GM23338 (cell line): ENCODE measurements around the gene CRIP3. TPM values are rescaled to one million over a fixed set of nuclear protein-coding genes. Genes with fewer than 3 reads are reported as not detected.

Experiments
- ATAC-seq: fragments of 200-7000 bp; cut with Tn5 transposase; 3 replicates; pipeline ENCODE4 v1.9.1; 2020
- DNase-seq: peaks from one replicate; pipeline ENCODE4 v3.0.0-alpha.2; 2015; ENCODE audit warnings: low spot score
- H2AFZ ChIP-seq: fragments of 200-600 bp; sonication (generic); 2 replicates; pipeline ENCODE4 v1.8.0; 2016; ENCODE audit warnings: antibody characterized with exemption, mild to moderate bottlenecking, moderate library complexity
- H3F3A ChIP-seq: fragments of 200-600 bp; sonication (generic); replicated peaks from 2 replicates; pipeline ENCODE4 v1.8.0; 2017; ENCODE audit warnings: antibody characterized with exemption, mixed run types, low read depth
- H3K27ac ChIP-seq: fragments of 200-600 bp; sonication (generic); 2 replicates; pipeline ENCODE4 v1.6.1; 2016; ENCODE audit warnings: low read depth
- H3K27me3 ChIP-seq: fragments of 200-600 bp; sonication (generic); 2 replicates; pipeline ENCODE4 v1.8.0; 2016; ENCODE audit warnings: mild to moderate bottlenecking, mixed run types, moderate library complexity; ENCODE audit not compliant: insufficient read depth
- H3K36me3 ChIP-seq: fragments of 200-600 bp; sonication (generic); 2 replicates; pipeline ENCODE4 v1.8.0; 2016; ENCODE audit warnings: mild to moderate bottlenecking; ENCODE audit not compliant: insufficient read depth
- H3K4me1 ChIP-seq: fragments of 200-600 bp; sonication (generic); 2 replicates; pipeline ENCODE4 v1.8.0; 2016; ENCODE audit warnings: mild to moderate bottlenecking, moderate library complexity; ENCODE audit not compliant: insufficient read depth
- H3K4me2 ChIP-seq: fragments of 200-600 bp; sonication (generic); 2 replicates; pipeline ENCODE4 v1.7.1; 2017; ENCODE audit warnings: mixed run types
- H3K4me3 ChIP-seq: fragments of 200-600 bp; sonication (generic); 2 replicates; pipeline ENCODE4 v1.6.1; 2016; ENCODE audit warnings: mixed run types
- H3K79me2 ChIP-seq: fragments of 200-600 bp; sonication (generic); replicated peaks from 2 replicates; pipeline ENCODE4 v1.8.0; 2017; ENCODE audit warnings: mild to moderate bottlenecking; ENCODE audit not compliant: insufficient read depth
- H3K9me2 ChIP-seq: fragments of 200-600 bp; sonication (generic); 2 replicates; pipeline ENCODE4 v1.8.0; 2017; ENCODE audit not compliant: insufficient read depth
- H4K20me1 ChIP-seq: fragments of 200-600 bp; sonication (generic); replicated peaks from 2 replicates; pipeline ENCODE4 v1.8.0; 2017; ENCODE audit warnings: mild to moderate bottlenecking; ENCODE audit not compliant: insufficient read depth
- H3K27ac Mint-ChIP-seq: 2 replicates; pipeline ENCODE4 v1.8.0; 2020; ENCODE audit warnings: inconsistent platforms, mild to moderate bottlenecking, moderate library complexity, mixed read lengths
- H3K27me3 Mint-ChIP-seq: 3 replicates; pipeline ENCODE4 v1.8.0; 2022; ENCODE audit warnings: low read depth, mild to moderate bottlenecking, moderate library complexity, mixed read lengths, inconsistent platforms; ENCODE audit not compliant: insufficient read depth, poor library complexity
- H3K36me3 Mint-ChIP-seq: 3 replicates; pipeline ENCODE4 v1.8.0; 2021; ENCODE audit warnings: low read depth, mild to moderate bottlenecking, inconsistent platforms, moderate library complexity, mixed read lengths
- H3K4me1 Mint-ChIP-seq: 3 replicates; pipeline ENCODE4 v1.8.0; 2020; ENCODE audit warnings: mild to moderate bottlenecking, inconsistent platforms, mixed read lengths
- H3K4me3 Mint-ChIP-seq: 3 replicates; pipeline ENCODE4 v1.8.0; 2021; ENCODE audit warnings: moderate library complexity, mild to moderate bottlenecking, inconsistent platforms, mixed read lengths
- H3K9me3 Mint-ChIP-seq: 3 replicates; pipeline ENCODE4 v1.8.0; 2020; ENCODE audit warnings: moderate library complexity, mild to moderate bottlenecking, inconsistent platforms, mixed read lengths
- CREB1 ChIP-seq: fragments of 250-450 bp; sonication (Bioruptor Pico); IDR thresholded peaks from 2 replicates; pipeline ENCODE4 v1.5.0; 2020; ENCODE audit warnings: low read depth, mild to moderate bottlenecking, moderate library complexity
- EZH2 ChIP-seq: fragments of 200-600 bp; sonication (generic); IDR thresholded peaks from one replicate; pipeline ENCODE4 v1.8.0; 2017; ENCODE audit warnings: antibody characterized with exemption, mild to moderate bottlenecking, low read depth; ENCODE audit not compliant: unreplicated experiment
- EZH2phosphoT487 ChIP-seq: fragments of 200-600 bp; sonication (generic); IDR thresholded peaks from one replicate; pipeline ENCODE4 v1.8.1; 2018; ENCODE audit warnings: antibody characterized with exemption; ENCODE audit not compliant: unreplicated experiment
- JUNB ChIP-seq: IDR thresholded peaks from one replicate; pipeline ENCODE4 v1.6.1; 2016; ENCODE audit warnings: antibody characterized with exemption; ENCODE audit not compliant: unreplicated experiment
- NANOG ChIP-seq: IDR thresholded peaks from 2 replicates; pipeline ENCODE4 v1.6.1; 2016; ENCODE audit warnings: antibody characterized with exemption, borderline replicate concordance
- POLR2AphosphoS5 ChIP-seq: IDR thresholded peaks from 2 replicates; pipeline ENCODE4 v1.6.1; 2016; ENCODE audit warnings: antibody characterized with exemption, low read depth
- STAT1 ChIP-seq: IDR thresholded peaks from one replicate; pipeline ENCODE4 v1.6.1; 2016; ENCODE audit warnings: antibody characterized with exemption; ENCODE audit not compliant: unreplicated experiment
- ZNF114 ChIP-seq: fragments of 250-450 bp; sonication (Bioruptor Pico); IDR thresholded peaks from 2 replicates; pipeline ENCODE4 v1.5.0; 2020; ENCODE audit warnings: mild to moderate bottlenecking, moderate library complexity
- ZNF331 ChIP-seq: fragments of 250-450 bp; sonication (Bioruptor Pico); IDR thresholded peaks from 2 replicates; pipeline ENCODE4 v1.5.0; 2020; ENCODE audit warnings: low read depth, mild to moderate bottlenecking, moderate library complexity
- polyA plus RNA-seq: library from polyadenylated mRNA; unstranded; fragments of >200 nt; fragmentation: Nextera tagmentation; extraction: Ambion mirVana; gene quantifications from 2 replicates; pipeline ENCODE4 v1.2.1, GENCODE V29; 2016
- total RNA-seq: library from RNA; depleted of rRNA; stranded (reverse); fragments of >200 nt; shearing (Covaris generic); gene quantifications from 2 replicates; pipeline ENCODE4 v1.2.3, GENCODE V29; 2014
- TF ChIP-seq, protein P1 (sequence below): IDR thresholded peaks from 2 replicates; pipeline ENCODE4 v1.6.1; 2016; ENCODE audit warnings: antibody characterized with exemption
- TF ChIP-seq, protein P2 (sequence below), 2 experiments: fragments of 200-600 bp in 1 of 2; sonication (generic) in 1 of 2; conservative IDR thresholded peaks; 2 replicates each; pipeline versions ENCODE4 v1.5.1 to v1.6.1; 2016 to 2017; ENCODE audit warnings: antibody characterized with exemption in 2 of 2, low read depth in 2 of 2, mild to moderate bottlenecking in 2 of 2, moderate library complexity in 1 of 2
- TF ChIP-seq, protein P3 (sequence below): IDR thresholded peaks from one replicate; pipeline ENCODE4 v1.6.1; 2018; ENCODE audit warnings: antibody characterized with exemption; ENCODE audit not compliant: unreplicated experiment
- TF ChIP-seq, protein P4 (sequence below): fragments of 250-450 bp; sonication (Bioruptor Pico); IDR thresholded peaks from 2 replicates; pipeline ENCODE4 v1.5.0; 2020; ENCODE audit warnings: mild to moderate bottlenecking, moderate library complexity

Gene CRIP3
- total and polyA plus RNA-seq, 2 experiments from 2014 or later, result 22.0 to 36.0 TPM

DNA sequence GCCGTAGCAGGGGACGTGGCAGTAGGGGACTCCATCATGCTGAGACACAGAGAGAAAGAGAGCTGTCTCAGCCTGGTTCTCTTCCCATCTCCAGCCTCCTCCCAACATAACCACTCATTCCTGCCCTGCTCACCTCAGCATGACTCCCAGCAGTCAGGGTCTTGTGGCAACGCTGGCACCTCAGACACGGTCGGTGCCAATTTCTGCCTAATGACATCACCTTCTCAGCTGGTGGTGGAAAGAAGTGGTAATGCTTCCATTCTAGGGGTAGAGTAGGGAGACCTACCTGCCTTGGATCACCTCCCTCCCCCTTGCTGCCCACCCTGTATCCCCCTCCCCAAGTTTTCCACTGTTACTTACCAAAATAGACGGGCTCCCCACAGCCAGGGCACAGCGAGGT, 2.5 kb downstream of the CRIP3 start:
- H3K4me2 ChIP-seq, result no peak overlapping the region
- H3K9me3 Mint-ChIP-seq, result no peaks in the 10 kb centered on the region
- no peaks in the 10 kb centered on the region for H3F3A ChIP-seq
- H3K4me1 Mint-ChIP-seq, result peaks cover 23% of the 10 kb centered on the region
- H3K27ac ChIP-seq, result no peak overlapping the region
- peaks cover 11% of the 10 kb centered on the region; the same call in 1 of the 3 replicates for H3K36me3 Mint-ChIP-seq
- H3K27me3 ChIP-seq, result no peaks in the 10 kb centered on the region
- H3K79me2 ChIP-seq, result no peaks in the 10 kb centered on the region
- no peaks in the 10 kb centered on the region for H3K9me2 ChIP-seq
- peaks cover 21% of the 10 kb centered on the region; the same call in 1 of the 2 replicates for H3K4me1 ChIP-seq
- no peak for DNase-seq
- no peaks in the 10 kb centered on the region for H3K36me3 ChIP-seq
- TF ChIP-seq EZH2 (no peak), CREB1 (CRISPR knock-in tag) (no peak), POLR2AphosphoS5 (no peak), STAT1 (no peak), NANOG (no peak), JUNB (no peak), ZNF114 (CRISPR knock-in tag) (no peak), ZNF331 (CRISPR knock-in tag) (no peak), EZH2phosphoT487 (no peak)
- TF ChIP-seq, protein P1, sequence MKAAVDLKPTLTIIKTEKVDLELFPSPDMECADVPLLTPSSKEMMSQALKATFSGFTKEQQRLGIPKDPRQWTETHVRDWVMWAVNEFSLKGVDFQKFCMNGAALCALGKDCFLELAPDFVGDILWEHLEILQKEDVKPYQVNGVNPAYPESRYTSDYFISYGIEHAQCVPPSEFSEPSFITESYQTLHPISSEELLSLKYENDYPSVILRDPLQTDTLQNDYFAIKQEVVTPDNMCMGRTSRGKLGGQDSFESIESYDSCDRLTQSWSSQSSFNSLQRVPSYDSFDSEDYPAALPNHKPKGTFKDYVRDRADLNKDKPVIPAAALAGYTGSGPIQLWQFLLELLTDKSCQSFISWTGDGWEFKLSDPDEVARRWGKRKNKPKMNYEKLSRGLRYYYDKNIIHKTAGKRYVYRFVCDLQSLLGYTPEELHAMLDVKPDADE, result no peak
- TF ChIP-seq, protein P2, sequence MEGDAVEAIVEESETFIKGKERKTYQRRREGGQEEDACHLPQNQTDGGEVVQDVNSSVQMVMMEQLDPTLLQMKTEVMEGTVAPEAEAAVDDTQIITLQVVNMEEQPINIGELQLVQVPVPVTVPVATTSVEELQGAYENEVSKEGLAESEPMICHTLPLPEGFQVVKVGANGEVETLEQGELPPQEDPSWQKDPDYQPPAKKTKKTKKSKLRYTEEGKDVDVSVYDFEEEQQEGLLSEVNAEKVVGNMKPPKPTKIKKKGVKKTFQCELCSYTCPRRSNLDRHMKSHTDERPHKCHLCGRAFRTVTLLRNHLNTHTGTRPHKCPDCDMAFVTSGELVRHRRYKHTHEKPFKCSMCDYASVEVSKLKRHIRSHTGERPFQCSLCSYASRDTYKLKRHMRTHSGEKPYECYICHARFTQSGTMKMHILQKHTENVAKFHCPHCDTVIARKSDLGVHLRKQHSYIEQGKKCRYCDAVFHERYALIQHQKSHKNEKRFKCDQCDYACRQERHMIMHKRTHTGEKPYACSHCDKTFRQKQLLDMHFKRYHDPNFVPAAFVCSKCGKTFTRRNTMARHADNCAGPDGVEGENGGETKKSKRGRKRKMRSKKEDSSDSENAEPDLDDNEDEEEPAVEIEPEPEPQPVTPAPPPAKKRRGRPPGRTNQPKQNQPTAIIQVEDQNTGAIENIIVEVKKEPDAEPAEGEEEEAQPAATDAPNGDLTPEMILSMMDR (conservative IDR thresholded peaks at IDR 0.05; ENCODE audit: low read depth in 2 of 2), result no peak
- TF ChIP-seq, protein P3, sequence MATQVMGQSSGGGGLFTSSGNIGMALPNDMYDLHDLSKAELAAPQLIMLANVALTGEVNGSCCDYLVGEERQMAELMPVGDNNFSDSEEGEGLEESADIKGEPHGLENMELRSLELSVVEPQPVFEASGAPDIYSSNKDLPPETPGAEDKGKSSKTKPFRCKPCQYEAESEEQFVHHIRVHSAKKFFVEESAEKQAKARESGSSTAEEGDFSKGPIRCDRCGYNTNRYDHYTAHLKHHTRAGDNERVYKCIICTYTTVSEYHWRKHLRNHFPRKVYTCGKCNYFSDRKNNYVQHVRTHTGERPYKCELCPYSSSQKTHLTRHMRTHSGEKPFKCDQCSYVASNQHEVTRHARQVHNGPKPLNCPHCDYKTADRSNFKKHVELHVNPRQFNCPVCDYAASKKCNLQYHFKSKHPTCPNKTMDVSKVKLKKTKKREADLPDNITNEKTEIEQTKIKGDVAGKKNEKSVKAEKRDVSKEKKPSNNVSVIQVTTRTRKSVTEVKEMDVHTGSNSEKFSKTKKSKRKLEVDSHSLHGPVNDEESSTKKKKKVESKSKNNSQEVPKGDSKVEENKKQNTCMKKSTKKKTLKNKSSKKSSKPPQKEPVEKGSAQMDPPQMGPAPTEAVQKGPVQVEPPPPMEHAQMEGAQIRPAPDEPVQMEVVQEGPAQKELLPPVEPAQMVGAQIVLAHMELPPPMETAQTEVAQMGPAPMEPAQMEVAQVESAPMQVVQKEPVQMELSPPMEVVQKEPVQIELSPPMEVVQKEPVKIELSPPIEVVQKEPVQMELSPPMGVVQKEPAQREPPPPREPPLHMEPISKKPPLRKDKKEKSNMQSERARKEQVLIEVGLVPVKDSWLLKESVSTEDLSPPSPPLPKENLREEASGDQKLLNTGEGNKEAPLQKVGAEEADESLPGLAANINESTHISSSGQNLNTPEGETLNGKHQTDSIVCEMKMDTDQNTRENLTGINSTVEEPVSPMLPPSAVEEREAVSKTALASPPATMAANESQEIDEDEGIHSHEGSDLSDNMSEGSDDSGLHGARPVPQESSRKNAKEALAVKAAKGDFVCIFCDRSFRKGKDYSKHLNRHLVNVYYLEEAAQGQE, result no peak
- TF ChIP-seq, protein P4, sequence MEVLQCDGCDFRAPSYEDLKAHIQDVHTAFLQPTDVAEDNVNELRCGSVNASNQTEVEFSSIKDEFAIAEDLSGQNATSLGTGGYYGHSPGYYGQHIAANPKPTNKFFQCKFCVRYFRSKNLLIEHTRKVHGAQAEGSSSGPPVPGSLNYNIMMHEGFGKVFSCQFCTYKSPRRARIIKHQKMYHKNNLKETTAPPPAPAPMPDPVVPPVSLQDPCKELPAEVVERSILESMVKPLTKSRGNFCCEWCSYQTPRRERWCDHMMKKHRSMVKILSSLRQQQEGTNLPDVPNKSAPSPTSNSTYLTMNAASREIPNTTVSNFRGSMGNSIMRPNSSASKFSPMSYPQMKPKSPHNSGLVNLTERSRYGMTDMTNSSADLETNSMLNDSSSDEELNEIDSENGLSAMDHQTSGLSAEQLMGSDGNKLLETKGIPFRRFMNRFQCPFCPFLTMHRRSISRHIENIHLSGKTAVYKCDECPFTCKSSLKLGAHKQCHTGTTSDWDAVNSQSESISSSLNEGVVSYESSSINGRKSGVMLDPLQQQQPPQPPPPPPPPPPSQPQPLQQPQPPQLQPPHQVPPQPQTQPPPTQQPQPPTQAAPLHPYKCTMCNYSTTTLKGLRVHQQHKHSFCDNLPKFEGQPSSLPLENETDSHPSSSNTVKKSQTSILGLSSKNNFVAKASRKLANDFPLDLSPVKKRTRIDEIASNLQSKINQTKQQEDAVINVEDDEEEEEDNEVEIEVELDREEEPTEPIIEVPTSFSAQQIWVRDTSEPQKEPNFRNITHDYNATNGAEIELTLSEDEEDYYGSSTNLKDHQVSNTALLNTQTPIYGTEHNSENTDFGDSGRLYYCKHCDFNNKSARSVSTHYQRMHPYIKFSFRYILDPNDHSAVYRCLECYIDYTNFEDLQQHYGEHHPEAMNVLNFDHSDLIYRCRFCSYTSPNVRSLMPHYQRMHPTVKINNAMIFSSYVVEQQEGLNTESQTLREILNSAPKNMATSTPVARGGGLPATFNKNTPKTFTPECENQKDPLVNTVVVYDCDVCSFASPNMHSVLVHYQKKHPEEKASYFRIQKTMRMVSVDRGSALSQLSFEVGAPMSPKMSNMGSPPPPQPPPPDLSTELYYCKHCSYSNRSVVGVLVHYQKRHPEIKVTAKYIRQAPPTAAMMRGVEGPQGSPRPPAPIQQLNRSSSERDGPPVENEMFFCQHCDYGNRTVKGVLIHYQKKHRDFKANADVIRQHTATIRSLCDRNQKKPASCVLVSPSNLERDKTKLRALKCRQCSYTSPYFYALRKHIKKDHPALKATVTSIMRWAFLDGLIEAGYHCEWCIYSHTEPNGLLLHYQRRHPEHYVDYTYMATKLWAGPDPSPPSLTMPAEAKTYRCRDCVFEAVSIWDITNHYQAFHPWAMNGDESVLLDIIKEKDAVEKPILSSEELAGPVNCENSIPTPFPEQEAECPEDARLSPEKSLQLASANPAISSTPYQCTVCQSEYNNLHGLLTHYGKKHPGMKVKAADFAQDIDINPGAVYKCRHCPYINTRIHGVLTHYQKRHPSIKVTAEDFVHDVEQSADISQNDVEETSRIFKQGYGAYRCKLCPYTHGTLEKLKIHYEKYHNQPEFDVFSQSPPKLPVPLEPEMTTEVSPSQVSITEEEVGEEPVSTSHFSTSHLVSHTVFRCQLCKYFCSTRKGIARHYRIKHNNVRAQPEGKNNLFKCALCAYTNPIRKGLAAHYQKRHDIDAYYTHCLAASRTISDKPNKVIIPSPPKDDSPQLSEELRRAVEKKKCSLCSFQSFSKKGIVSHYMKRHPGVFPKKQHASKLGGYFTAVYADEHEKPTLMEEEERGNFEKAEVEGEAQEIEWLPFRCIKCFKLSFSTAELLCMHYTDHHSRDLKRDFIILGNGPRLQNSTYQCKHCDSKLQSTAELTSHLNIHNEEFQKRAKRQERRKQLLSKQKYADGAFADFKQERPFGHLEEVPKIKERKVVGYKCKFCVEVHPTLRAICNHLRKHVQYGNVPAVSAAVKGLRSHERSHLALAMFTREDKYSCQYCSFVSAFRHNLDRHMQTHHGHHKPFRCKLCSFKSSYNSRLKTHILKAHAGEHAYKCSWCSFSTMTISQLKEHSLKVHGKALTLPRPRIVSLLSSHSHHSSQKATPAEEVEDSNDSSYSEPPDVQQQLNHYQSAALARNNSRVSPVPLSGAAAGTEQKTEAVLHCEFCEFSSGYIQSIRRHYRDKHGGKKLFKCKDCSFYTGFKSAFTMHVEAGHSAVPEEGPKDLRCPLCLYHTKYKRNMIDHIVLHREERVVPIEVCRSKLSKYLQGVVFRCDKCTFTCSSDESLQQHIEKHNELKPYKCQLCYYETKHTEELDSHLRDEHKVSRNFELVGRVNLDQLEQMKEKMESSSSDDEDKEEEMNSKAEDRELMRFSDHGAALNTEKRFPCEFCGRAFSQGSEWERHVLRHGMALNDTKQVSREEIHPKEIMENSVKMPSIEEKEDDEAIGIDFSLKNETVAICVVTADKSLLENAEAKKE, result no peak
- no peak overlapping the region for H2AFZ ChIP-seq
- H3K27ac Mint-ChIP-seq, result no peak overlapping the region
- H3K27me3 Mint-ChIP-seq, result peaks cover 10% of the 10 kb centered on the region
- H3K4me3 Mint-ChIP-seq, result no peak overlapping the region
- H4K20me1 ChIP-seq, result no peaks in the 10 kb centered on the region
- no peak for ATAC-seq
- H3K4me3 ChIP-seq, result no peak overlapping the region
